ENCODE results near the gene LZTS2. TPM values are rescaled to one million over a fixed set of nuclear protein-coding genes. Genes with fewer than 3 reads are reported as not detected.

LZTS2 gene
- total RNA-seq, 1 experiment from 2014 or later, result 93.0 TPM

GRCh38 chr10:100968863-100969186 is 30.8 kb upstream of the LZTS2 start:
- no peak overlapping the region; the same call in 1 of the 2 replicates for H3K27ac ChIP-seq (ENCODE audit: low read depth, low read length)
- intact Hi-C loops (cut with micrococcal nuclease), result loop anchor here (1.0 kb wide), 1 partner anchor 44 kb away; no protein-coding TSS in a partner anchor
- peak overlapping the region; percentile 98 for H3K4me2 ChIP-seq (ENCODE audit: low read length)
- H3K4me1 ChIP-seq (ENCODE audit: control insufficient read depth in 1 of 2, insufficient read depth in 2 of 2, low read length in 2 of 2), result peaks cover 7 to 32% of the 10 kb centered on the region in 2 experiments; a peak in 3 of 4 replicates
- TF ChIP-seq SP1 (IDR thresholded peaks at IDR 0.05; ENCODE audit: low read depth) (no peak), YY1 (IDR thresholded peaks at IDR 0.05; ENCODE audit: extremely low read depth, insufficient replicate concordance, low read depth, low read length) (no peak), RAD21 (IDR thresholded peaks at IDR 0.05; ENCODE audit: low read depth) (no peak), ZFX (IDR thresholded peaks at IDR 0.05) (no peak), CBX3 (IDR thresholded peaks at IDR 0.05; ENCODE audit: low read depth) (no peak), ZNF274 (IDR thresholded peaks at IDR 0.05; ENCODE audit: low read depth, low read length) (no peak)
- TF ChIP-seq, protein P1, sequence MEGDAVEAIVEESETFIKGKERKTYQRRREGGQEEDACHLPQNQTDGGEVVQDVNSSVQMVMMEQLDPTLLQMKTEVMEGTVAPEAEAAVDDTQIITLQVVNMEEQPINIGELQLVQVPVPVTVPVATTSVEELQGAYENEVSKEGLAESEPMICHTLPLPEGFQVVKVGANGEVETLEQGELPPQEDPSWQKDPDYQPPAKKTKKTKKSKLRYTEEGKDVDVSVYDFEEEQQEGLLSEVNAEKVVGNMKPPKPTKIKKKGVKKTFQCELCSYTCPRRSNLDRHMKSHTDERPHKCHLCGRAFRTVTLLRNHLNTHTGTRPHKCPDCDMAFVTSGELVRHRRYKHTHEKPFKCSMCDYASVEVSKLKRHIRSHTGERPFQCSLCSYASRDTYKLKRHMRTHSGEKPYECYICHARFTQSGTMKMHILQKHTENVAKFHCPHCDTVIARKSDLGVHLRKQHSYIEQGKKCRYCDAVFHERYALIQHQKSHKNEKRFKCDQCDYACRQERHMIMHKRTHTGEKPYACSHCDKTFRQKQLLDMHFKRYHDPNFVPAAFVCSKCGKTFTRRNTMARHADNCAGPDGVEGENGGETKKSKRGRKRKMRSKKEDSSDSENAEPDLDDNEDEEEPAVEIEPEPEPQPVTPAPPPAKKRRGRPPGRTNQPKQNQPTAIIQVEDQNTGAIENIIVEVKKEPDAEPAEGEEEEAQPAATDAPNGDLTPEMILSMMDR (IDR thresholded peaks at IDR 0.05 in 2 of 3, conservative IDR thresholded peaks at IDR 0.05 in 1 of 3; ENCODE audit: borderline replicate concordance in 1 of 3, insufficient read depth in 1 of 3, low read depth in 2 of 3, low read length in 2 of 3), result no peak
- TF ChIP-seq, protein P2, sequence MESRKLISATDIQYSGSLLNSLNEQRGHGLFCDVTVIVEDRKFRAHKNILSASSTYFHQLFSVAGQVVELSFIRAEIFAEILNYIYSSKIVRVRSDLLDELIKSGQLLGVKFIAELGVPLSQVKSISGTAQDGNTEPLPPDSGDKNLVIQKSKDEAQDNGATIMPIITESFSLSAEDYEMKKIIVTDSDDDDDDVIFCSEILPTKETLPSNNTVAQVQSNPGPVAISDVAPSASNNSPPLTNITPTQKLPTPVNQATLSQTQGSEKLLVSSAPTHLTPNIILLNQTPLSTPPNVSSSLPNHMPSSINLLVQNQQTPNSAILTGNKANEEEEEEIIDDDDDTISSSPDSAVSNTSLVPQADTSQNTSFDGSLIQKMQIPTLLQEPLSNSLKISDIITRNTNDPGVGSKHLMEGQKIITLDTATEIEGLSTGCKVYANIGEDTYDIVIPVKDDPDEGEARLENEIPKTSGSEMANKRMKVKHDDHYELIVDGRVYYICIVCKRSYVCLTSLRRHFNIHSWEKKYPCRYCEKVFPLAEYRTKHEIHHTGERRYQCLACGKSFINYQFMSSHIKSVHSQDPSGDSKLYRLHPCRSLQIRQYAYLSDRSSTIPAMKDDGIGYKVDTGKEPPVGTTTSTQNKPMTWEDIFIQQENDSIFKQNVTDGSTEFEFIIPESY (IDR thresholded peaks at IDR 0.05; ENCODE audit: extremely low read depth, insufficient replicate concordance, low read length), result no peak
- ChIA-PET POLR2A (no interaction called here), CTCF (interaction anchor here (0.8 to 1.5 kb wide), 2 partner anchors 43 to 81 kb away, joined by 3 to 5 read pairs; no protein-coding TSS in a partner anchor), RAD21 (ENCODE audit: low non-redundant PET in 1 of 2, low total read pairs in 2 of 2, uncharacterized antibody in 2 of 2, unreplicated experiment in 2 of 2) (no interaction called here)
- H3K4me3 ChIP-seq (replicated peaks in 1 of 2; ENCODE audit: low read depth in 1 of 2, low read length in 2 of 2), result peak overlapping the region; percentile 66 to 86
- H3K79me2 ChIP-seq (ENCODE audit: insufficient read depth, low read length), result no peaks in the 10 kb centered on the region
- no peaks in the 10 kb centered on the region for H3K27me3 ChIP-seq (ENCODE audit: insufficient read depth, low read length)
- peaks cover 0 to 9% of the 10 kb centered on the region in 2 experiments; a peak in 2 of 4 replicates for H3K36me3 ChIP-seq (ENCODE audit: control insufficient read depth in 1 of 2, insufficient read depth in 2 of 2, low read length in 2 of 2)
- H3K9ac ChIP-seq (ENCODE audit: low read length), result peak overlapping the region; percentile 75
- ATAC-seq, result peak; percentile 37
- no peak overlapping the region for H2AFZ ChIP-seq (ENCODE audit: low read depth, low read length, poor library complexity, severe bottlenecking)
- no peaks in the 10 kb centered on the region for H3K9me3 ChIP-seq (ENCODE audit: control insufficient read depth in 1 of 2, insufficient read depth in 1 of 2, low read depth in 1 of 2, low read length in 2 of 2)
- TSS peak; percentile 40 for BruUV-seq (replicated peaks)
- H4K20me1 ChIP-seq (ENCODE audit: insufficient read depth), result no peaks in the 10 kb centered on the region
- no peak for DNase-seq (ENCODE audit: low read depth, low spot score)
- H3K9me2 ChIP-seq (ENCODE audit: insufficient read depth), result no peaks in the 10 kb centered on the region
